A549 treated with CORT108297 at 1 μM for 4 hours (cell line): Measurements from ENCODE around the gene ZNF749. TPM values are rescaled to one million over a fixed set of nuclear protein-coding genes. Genes with fewer than 3 reads are reported as not detected.

Source experiments
- total RNA-seq: library from RNA; stranded (reverse); fragments of 200-300 nt; extraction: Qiagen RNA extraction; gene quantifications from 5 replicates; pipeline ENCODE4 v1.2.3, GENCODE V29; 2022

Gene ZNF749
- total RNA-seq: 13.7 to 16.8 TPM (median 16.0 TPM) in 5 replicates

GRCh38 chr19:57435062-57435978 lies at the start of gene ZNF749:
ZNF749 (plus strand) TSS chr19:57435325; CDS start chr19:57435579, 254 bp downstream.

GRCh38 chr19:57389730-57390598 lies 45.2 kb upstream of the ZNF749 start, which contains the start of gene ZNF548:
ZNF548 (plus strand) TSS chr19:57389854; CDS start chr19:57390100, 246 bp downstream.

GRCh38 chr19:57410877-57411671 lies 24.1 kb upstream of the ZNF749 start, which contains the start of gene ZNF17:
ZNF17 (plus strand) TSS chr19:57411161; CDS start chr19:57413616, 2,455 bp downstream.

GRCh38 chr19:57477191-57478008 lies 42.3 kb downstream of the ZNF749 start, which contains the start of gene ZNF772:
ZNF772 (minus strand) TSS chr19:57477566; CDS start chr19:57477309, 257 bp downstream.

GRCh38 chr19:57487477-57488298 lies 52.6 kb downstream of the ZNF749 start, which contains the start of gene ZNF419:
ZNF419 (plus strand) TSS chr19:57487750; CDS start chr19:57487951, 201 bp downstream.

Other genes starting within 250 kb of the ZNF749 start
- gene ZNF264, start 243.8 kb upstream of the ZNF749 start, total RNA-seq: 5.5 to 9.3 TPM (median 9.0 TPM) in 5 replicates
- 0.20 to 0.54 TPM (median 0.37 TPM) in 4 of 5 replicates, not detected in the other for gene AURKC, start 204.3 kb upstream of the ZNF749 start, total RNA-seq
- 1.3 to 2.3 TPM (median 1.7 TPM) in 5 replicates for gene ZNF805, start 194.7 kb upstream of the ZNF749 start, total RNA-seq
- gene ZNF460, start 154.8 kb upstream of the ZNF749 start, total RNA-seq: 0.79 to 1.3 TPM (median 1.1 TPM) in 5 replicates
- 1.0 to 1.7 TPM (median 1.3 TPM) in 5 replicates for gene ZNF543, start 114.9 kb upstream of the ZNF749 start, total RNA-seq
- gene ZNF304, start 84.1 kb upstream of the ZNF749 start, total RNA-seq: 1.9 to 2.4 TPM (median 2.1 TPM) in 5 replicates
- gene TRAPPC2B, start 71.8 kb upstream of the ZNF749 start, total RNA-seq: 14.9 to 16.4 TPM (median 15.4 TPM) in 5 replicates
- gene ZNF547, start 71.8 kb upstream of the ZNF749 start, total RNA-seq: 1.1 to 1.9 TPM (median 1.6 TPM) in 5 replicates
- 3.5 to 4.4 TPM (median 4.1 TPM) in 5 replicates for gene ZNF548, start 45.5 kb upstream of the ZNF749 start, total RNA-seq
- gene ZNF17, start 24.2 kb upstream of the ZNF749 start, total RNA-seq: 3.9 to 6.7 TPM (median 5.0 TPM) in 5 replicates
- 0.05 to 0.07 TPM (median 0.07 TPM) in 4 of 5 replicates, not detected in the other for gene VN1R1, start 21.8 kb downstream of the ZNF749 start, total RNA-seq
- gene ZNF772, start 42.2 kb downstream of the ZNF749 start, total RNA-seq: 0.90 to 1.7 TPM (median 1.4 TPM) in 5 replicates
- gene ZNF419, start 52.4 kb downstream of the ZNF749 start, total RNA-seq: 5.6 to 8.0 TPM (median 6.6 TPM) in 5 replicates
- gene ZNF773, start 64.6 kb downstream of the ZNF749 start, total RNA-seq: 3.9 to 6.3 TPM (median 4.6 TPM) in 5 replicates
- gene ZNF549, start 92.0 kb downstream of the ZNF749 start, total RNA-seq: 1.5 to 1.9 TPM (median 1.7 TPM) in 5 replicates
- gene ZNF550, start 124.5 kb downstream of the ZNF749 start, total RNA-seq: 2.8 to 4.1 TPM (median 3.8 TPM) in 5 replicates
- gene ZNF416, start 143.6 kb downstream of the ZNF749 start, total RNA-seq: 3.5 to 4.3 TPM (median 4.3 TPM) in 5 replicates
- gene ZIK1, start 148.8 kb downstream of the ZNF749 start, total RNA-seq: not detected in 5 replicates
- 4.3 to 5.7 TPM (median 4.9 TPM) in 5 replicates for gene ZNF530, start 164.6 kb downstream of the ZNF749 start, total RNA-seq
- gene ZNF134, start 178.9 kb downstream of the ZNF749 start, total RNA-seq: 6.9 to 10.2 TPM (median 8.7 TPM) in 5 replicates
- gene ZNF211, start 197.8 kb downstream of the ZNF749 start, total RNA-seq: 5.4 to 6.8 TPM (median 5.9 TPM) in 5 replicates
- gene ZSCAN4, start 233.6 kb downstream of the ZNF749 start, total RNA-seq: not detected in 5 replicates
- gene ZNF551, start 246.7 kb downstream of the ZNF749 start, total RNA-seq: 4.6 to 5.8 TPM (median 5.1 TPM) in 5 replicates